RWPE2 (cell line): ENCODE results near the gene STARD13.
"Not testable (repeated sequence)": the region's sequence is repeated elsewhere in the genome, so short reads cannot be mapped to it uniquely, and the experiment has no call there.

Source experiments
- ATAC-seq: fragments of 200-7000 bp; cut with Tn5 transposase; 3 replicates; pipeline ENCODE4 v1.9.1; 2021; ENCODE audit warnings: low read depth
- DNase-seq: peaks from one replicate; pipeline ENCODE4 v3.0.0-alpha.2; 2020; ENCODE audit warnings: low spot score
- H3K27ac ChIP-seq: fragments of 450-650 bp; 2 replicates; pipeline ENCODE4 v1.5.1; 2017; ENCODE audit warnings: mild to moderate bottlenecking; ENCODE audit not compliant: poor library complexity, severe bottlenecking
- H3K27me3 ChIP-seq: fragments of 250-450 bp; sonication (Bioruptor Pico); 2 replicates; pipeline ENCODE4 v1.5.1; 2021; ENCODE audit warnings: mild to moderate bottlenecking, moderate library complexity; ENCODE audit not compliant: insufficient read depth, poor library complexity, severe bottlenecking
- H3K36me3 ChIP-seq: fragments of 250-450 bp; sonication (Bioruptor Pico); 2 replicates; pipeline ENCODE4 v1.5.1; 2020; ENCODE audit warnings: low read depth, mild to moderate bottlenecking, moderate library complexity
- H3K4me1 ChIP-seq: fragments of 250-450 bp; sonication (Bioruptor Pico); 2 replicates; pipeline ENCODE4 v1.5.1; 2021; ENCODE audit warnings: mild to moderate bottlenecking, moderate library complexity; ENCODE audit not compliant: insufficient read depth, poor library complexity, severe bottlenecking
- H3K4me3 ChIP-seq: fragments of 250-450 bp; sonication (Bioruptor Pico); 2 replicates; pipeline ENCODE4 v1.5.1; 2021; ENCODE audit warnings: mild to moderate bottlenecking, moderate library complexity; ENCODE audit not compliant: severe bottlenecking
- H3K9me3 ChIP-seq: fragments of 250-450 bp; sonication (Bioruptor Pico); 2 replicates; pipeline ENCODE4 v1.5.1; 2021; ENCODE audit warnings: mild to moderate bottlenecking, moderate library complexity; ENCODE audit not compliant: severe bottlenecking
- CTCF ChIP-seq: fragments of 450-650 bp; IDR thresholded peaks from one replicate; pipeline ENCODE4 v1.5.1; 2017; ENCODE audit warnings: mild to moderate bottlenecking, moderate library complexity; ENCODE audit not compliant: poor library complexity, severe bottlenecking

STARD13 gene

GRCh38 chr13:33182729-33183128 lies 102.8 kb downstream of the STARD13 start:
- no peaks in the 10 kb centered on the region for H3K9me3 ChIP-seq
- peaks cover 8% of the 10 kb centered on the region for H3K4me1 ChIP-seq
- no peak overlapping the region for H3K4me3 ChIP-seq
- ATAC-seq (no peak), DNase-seq (no peak)
- peaks cover 7% of the 10 kb centered on the region; the same call in 1 of the 2 replicates for H3K36me3 ChIP-seq
- H3K27me3 ChIP-seq = no peaks in the 10 kb centered on the region
- H3K27ac ChIP-seq = no peak overlapping the region
- TF ChIP-seq CTCF = no peak

- no peak overlapping the region for H3K27ac ChIP-seq
- H3K27me3 ChIP-seq = no peaks in the 10 kb centered on the region
- H3K36me3 ChIP-seq = peaks cover 7% of the 10 kb centered on the region; the same call in 1 of the 2 replicates
- H3K4me3 ChIP-seq = no peak overlapping the region
- H3K9me3 ChIP-seq = no peaks in the 10 kb centered on the region
- no peaks in the 10 kb centered on the region for H3K4me1 ChIP-seq
- TF ChIP-seq CTCF = no peak
- DNase-seq = no peak
- no peak for ATAC-seq
Observed at GRCh38 chr13:33181264-33181663, 104.3 kb downstream of the STARD13 start.

- no peak overlapping the region for H3K27ac ChIP-seq
- H3K4me3 ChIP-seq = no peak overlapping the region
- no peak for DNase-seq
- TF ChIP-seq CTCF = no peak
- no peaks in the 10 kb centered on the region for H3K27me3 ChIP-seq
- H3K4me1 ChIP-seq = no peaks in the 10 kb centered on the region
- peaks cover 7% of the 10 kb centered on the region; the same call in 1 of the 2 replicates for H3K36me3 ChIP-seq
- ATAC-seq = no peak
- no peaks in the 10 kb centered on the region for H3K9me3 ChIP-seq
Observed at GRCh38 chr13:33180122-33180804, 105.3 kb downstream of the STARD13 start.

- H3K27ac ChIP-seq = no peak overlapping the region
- H3K4me3 ChIP-seq = no peak overlapping the region
- no peak for ATAC-seq
- H3K4me1 ChIP-seq = no peaks in the 10 kb centered on the region
- H3K36me3 ChIP-seq = peaks cover 7% of the 10 kb centered on the region; the same call in 1 of the 2 replicates
- no peak for DNase-seq
- no peaks in the 10 kb centered on the region for H3K9me3 ChIP-seq
- TF ChIP-seq CTCF = no peak
- no peaks in the 10 kb centered on the region for H3K27me3 ChIP-seq
Observed at GRCh38 chr13:33179463-33179862, 106.1 kb downstream of the STARD13 start.

- TF ChIP-seq CTCF = no peak
- no peak for DNase-seq
- Histone ChIP-seq H3K9me3 (no peaks in the 10 kb centered on the region), H3K4me1 (peaks cover 4% of the 10 kb centered on the region), H3K27ac (no peak overlapping the region), H3K36me3 (peaks cover 13% of the 10 kb centered on the region), H3K27me3 (no peaks in the 10 kb centered on the region), H3K4me3 (no peak overlapping the region)
- no peak for ATAC-seq
Observed at GRCh38 chr13:33178209-33178840, 107.2 kb downstream of the STARD13 start.

- not testable (repeated sequence) for ATAC-seq, H3K27ac ChIP-seq, H3K4me1 ChIP-seq, H3K27me3 ChIP-seq, DNase-seq, H3K4me3 ChIP-seq, H3K9me3 ChIP-seq
- peaks cover 18% of the 10 kb centered on the region for H3K36me3 ChIP-seq
Observed at GRCh38 chr13:33177340-33178208, 108.0 kb downstream of the STARD13 start.
